GM12872 (cell line): ENCODE measurements around the gene CSRNP3.

Source experiments
- CTCF ChIP-seq: IDR thresholded peaks from 3 replicates; pipeline ENCODE4 v1.5.1; 2011; ENCODE audit warnings: low read depth, mild to moderate bottlenecking, low read length, moderate library complexity; ENCODE audit not compliant: insufficient read depth

CSRNP3 gene

GRCh38 chr2:165469417-165469816 is at the start of gene CSRNP3:
CSRNP3 (plus strand) TSS chr2:165469698; CDS start chr2:165595066, 125,368 bp downstream.
- no peak for TF ChIP-seq CTCF

GRCh38 chr2:165420231-165420630 is 49.3 kb upstream of the CSRNP3 start:
- TF ChIP-seq CTCF, result no peak

- TF ChIP-seq CTCF, result no peak
Observed at GRCh38 chr2:165423081-165423480, 46.4 kb upstream of the CSRNP3 start.

GRCh38 chr2:165425556-165425955 is 43.9 kb upstream of the CSRNP3 start:
- no peak for TF ChIP-seq CTCF

- TF ChIP-seq CTCF, result no peak
Observed at GRCh38 chr2:165427686-165428085, 41.8 kb upstream of the CSRNP3 start.

GRCh38 chr2:165428926-165429325 is 40.6 kb upstream of the CSRNP3 start:
- no peak for TF ChIP-seq CTCF

GRCh38 chr2:165431014-165431413 is 38.5 kb upstream of the CSRNP3 start:
- no peak for TF ChIP-seq CTCF
